Midbrain (tissue), 1 donor: ENCODE measurements around the gene FUT7.
"Not testable (repeated sequence)": the region's sequence is repeated elsewhere in the genome, so short reads cannot be mapped to it uniquely, and the experiment has no call there.

ENCODE experiments used
- DNase-seq: peaks from one replicate; lab custom pipeline; 2025; lab: John Stamatoyannopoulos, UW

Gene FUT7

DNA sequence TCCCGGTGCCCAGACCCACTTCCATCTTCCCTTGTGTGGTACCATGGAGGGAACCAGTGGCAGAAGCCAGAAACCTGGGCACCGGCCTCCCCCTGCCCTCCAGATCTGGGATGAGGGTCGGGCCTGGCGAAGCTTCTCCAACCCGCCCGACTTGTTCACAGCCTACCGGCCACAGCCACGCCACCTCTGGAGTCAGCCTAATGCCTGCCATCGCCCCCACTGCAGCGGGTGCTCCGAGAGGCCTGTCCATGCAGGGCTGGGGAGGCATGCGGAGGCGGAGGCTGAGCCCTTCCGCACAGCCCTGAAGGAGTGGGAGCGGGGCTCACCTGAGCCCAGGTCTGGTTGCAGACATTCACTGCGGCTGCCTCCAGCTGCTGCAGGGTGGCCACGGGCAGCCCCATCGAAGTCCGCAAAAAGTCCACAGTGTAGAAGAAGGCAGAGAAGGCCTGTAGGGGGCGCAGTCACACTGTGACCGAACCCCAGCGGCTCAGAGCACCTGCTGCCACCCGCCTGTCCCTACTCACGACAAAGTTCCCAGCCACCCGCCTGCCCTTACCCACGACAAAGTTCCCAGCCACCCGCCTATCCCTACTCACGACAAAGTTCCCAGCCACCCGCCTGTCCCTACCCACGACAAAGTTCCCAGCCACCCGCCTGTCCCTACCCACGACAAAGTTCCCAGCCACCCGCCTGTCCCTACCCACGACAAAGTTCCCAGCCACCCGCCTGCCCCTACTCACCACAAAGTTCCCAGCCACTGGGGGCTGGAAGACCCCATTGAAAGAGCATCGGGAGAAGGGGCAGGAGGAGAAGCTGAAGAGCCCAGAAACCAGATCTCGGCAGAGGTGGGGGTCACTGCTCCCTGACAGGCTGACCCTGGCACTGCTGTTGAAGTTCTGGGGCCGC is 17.9 kb upstream of the FUT7 start:
- DNase-seq = peak; percentile 59

DNA sequence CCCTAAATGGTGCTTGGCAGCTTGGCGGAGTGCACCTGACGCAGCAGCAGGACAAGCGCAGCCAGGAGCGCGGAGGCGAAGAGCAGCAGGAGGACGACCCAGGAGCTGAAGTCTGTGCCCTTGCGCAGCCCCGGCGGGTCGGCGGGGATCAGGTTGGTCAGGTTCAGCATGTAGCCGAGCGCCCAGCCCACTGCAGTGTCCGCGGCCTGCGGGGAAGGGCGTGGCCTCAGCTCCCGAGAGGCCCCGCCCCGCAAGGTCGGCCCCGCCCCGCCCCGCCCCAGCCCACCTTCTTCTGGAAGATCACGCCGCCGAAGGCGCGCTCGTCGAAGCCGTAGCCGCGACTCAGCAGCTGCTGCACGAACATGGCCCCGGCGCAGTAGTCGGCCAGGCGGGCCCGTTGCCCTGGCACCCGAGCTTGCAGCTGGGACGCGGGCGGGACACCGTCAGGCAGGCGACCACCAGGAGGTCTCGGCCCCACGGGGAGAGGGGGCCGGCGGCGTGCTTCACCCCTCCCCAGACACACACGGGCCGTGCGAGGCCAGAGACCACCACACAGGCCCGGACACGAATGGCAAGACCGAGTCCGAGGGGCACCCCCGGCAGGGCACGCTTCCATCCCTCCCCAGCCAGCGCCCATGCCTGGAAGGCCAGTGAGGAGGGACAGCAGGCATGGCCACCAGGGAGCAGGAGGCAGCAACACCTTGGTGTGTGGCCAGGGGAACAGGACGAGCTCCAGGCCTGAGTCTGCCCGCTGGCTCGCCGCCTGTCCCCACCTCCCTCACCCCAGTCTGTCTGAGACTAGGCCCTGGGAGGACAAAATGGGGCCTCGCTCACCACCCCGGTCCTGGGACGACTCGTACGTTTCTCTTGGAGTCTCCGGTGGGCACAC is 17.0 kb upstream of the FUT7 start:
- DNase-seq = peak; percentile 24

DNA sequence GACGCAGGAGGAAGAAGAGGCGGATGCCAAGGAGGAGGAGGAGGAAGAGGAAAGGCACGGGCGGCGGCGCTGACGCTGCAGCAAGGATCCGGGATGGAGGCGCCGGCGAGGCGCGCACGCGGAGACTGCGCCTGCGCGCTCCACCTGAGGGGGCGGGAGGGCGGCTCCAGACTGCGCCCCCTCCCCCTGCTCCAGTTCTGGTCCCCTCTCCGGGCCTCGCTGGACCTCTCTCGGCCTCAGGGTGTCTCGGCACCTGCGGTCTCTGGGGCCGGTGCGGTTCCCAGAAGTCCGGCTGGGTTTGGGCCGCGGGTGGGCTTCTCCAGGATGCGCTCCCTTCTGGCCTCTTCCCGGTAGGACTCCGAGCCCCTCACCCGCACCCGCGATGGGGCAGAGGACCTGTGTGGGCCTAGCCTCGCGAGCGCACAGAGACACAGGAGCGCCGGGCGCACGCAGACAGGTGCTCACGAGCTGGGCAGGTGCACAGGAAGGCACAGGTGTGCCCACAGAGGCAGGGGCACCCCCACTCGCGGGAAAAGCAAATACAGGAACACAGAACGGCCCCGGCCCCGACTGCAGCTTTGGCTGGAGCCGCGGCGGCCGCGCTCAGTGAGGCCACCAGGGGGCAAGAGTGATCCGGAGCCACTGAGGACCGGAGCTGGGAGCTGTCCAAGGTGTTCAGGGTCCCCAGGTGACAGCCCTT is 14.3 kb upstream of the FUT7 start, which contains the start of gene NPDC1:
Gene NPDC1, minus strand, starts transcription at position 90 of the 700 bp plus-strand sequence. CDS start 188 bp downstream, outside the sequence.
- peak; percentile 69 for DNase-seq

DNA sequence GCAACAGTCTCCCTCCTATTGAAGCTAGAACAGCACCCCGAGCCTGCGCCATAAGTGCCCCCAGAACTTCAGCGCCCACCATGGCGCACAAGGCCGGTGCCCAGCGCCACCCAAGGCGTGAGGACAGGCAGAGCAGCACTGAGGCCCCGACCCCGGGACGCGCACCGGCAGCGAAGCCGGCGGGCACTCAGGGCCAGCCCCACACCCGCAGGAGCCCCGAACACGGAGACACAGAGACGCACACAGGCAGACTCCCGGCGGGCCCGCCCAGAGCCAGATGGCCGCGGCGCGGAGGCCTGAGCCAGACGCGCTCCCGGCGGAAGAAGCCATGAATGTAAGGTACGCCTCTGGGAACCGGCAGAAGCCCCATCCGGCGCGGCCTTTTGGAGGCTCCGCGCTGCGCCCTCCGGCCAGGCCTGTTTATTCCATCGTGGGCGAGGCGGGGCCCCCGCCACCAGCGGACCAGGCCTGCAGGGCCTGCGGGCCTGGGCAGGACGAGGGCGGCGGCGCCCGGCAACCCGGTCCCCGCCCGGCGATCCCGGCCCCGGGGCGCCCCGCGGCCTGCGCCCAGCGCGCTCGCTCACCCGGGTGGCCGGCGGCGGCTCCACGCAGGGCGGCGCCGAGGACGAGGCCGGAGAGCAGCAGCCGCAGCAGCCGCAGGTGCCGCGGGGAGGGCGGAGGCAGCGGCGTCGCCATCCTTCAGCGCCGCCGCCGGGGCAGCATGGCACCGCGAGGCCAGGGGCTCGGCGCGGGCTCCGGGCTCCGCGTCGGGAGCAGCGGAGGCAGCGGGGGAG is 13.6 kb upstream of the FUT7 start:
- DNase-seq = no peak

DNA sequence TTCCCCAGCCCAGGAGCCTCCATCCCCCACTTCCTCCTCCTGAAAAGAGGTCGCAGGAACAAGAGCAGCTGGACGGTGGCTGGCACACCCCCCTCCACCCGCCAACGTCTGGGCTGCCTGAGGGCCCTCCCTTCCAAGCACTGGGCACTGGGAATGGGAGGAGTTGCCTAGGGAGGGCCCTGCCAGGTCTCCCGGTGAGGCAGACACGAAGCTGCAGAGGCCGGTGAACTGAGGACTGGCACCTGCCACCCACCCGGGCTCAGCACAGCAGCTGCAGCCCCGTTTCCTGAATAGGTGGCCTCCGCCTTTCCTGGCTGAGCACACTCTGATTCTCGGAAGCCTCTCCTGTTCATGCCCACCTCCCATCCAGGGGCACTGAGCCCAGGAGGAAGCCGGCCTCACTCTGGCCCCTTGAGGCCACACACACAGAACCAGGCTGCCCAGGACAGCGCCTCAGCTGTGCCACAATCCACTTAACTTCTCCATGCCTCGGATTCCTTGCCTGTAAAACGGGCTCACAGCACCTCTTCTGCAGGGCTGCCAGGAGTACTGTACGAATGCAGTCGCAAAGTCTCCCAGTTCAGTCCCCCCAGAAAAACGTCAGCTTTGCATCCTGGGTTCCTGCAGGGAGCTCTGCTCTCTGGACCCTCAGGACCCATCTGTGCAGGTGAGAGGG is 12.8 kb upstream of the FUT7 start:
- DNase-seq = peak; percentile 23

DNA sequence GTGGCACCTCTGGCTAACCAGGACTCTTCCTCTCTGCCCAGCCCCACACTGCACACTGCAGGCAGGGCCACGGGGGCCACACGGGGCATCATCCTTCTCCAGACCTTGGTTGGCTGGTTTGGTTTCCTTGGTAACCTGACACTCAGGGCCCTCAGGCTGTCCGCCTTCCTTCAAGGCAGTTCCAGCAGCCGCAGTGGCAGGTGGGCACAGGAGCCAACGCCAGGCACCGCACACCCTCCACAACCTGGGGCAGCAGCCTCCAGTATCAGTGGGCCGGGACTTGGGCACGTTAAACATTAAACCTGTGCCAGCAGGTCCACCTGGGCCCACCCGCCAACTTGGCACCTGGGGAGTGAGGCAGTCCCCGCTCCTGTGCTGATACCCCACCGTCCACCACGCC is 12.1 kb upstream of the FUT7 start:
- DNase-seq = no peak

DNA sequence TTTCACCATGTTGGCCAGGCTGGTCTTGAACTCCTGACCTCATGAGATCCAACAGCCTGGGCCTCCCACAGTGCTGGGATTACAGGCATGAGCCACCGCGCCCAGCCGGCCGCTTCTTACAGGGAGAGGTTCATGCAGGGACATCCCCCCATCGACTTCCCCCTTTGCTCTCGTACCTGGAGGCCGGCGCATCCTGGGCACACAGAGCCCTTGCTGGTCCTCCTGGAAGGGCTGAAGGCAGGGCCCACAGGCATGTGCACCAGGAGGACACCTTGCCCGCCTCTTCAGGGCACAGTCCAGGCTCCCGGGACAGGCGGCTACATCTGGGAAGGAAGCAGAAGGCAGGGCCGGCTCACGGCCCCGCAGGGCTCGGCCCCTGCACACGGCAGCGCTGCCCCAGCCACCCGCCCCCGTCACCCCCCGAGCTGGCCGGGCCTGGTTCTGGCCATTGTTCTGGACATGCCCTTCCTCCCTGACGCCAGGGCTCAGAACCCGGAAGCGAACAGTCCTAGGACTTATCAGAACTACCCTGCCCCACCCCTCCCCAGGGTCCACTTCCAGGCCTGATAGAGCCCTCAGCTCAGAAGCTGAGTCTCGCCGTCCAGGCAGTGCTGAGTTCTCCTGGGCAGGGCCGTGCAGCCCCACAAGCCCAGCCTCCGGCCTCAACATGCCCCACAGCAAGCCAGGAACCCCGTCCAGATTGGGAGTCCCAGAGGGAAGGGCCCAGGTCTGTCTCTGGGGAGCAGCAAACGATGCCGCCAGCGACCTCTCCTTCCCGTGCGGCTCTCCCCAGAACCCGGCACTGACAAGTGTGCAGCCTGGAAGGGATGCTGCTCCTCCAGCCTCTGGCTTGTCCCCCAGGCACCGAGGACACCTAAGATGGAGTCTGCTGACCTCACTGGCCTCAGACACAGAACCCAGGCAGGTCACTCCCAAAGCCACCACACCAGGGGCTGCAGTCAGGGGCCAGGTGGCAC is 11.2 kb upstream of the FUT7 start:
- no peak for DNase-seq

DNA sequence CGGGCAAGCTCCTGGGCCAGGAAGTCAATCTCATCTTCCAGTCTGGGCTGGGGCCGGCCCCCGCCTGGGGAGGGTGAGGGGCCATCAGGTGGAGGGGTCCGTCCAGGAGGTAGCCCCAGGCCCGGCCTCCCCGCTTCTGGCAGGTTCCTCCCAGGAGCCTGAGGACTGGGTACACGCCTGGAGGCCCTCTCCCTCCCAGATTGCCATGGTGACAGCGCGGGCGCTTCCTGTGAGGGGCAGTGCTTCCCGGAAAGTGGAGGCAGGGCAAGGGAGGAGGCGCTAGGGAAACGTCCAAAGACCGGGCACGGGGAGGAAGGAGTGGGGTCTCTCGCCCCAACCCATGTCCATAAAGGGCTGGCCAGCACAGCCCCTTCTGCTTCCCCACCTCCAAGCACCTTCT is 9.2 kb upstream of the FUT7 start:
- DNase-seq = no peak

DNA sequence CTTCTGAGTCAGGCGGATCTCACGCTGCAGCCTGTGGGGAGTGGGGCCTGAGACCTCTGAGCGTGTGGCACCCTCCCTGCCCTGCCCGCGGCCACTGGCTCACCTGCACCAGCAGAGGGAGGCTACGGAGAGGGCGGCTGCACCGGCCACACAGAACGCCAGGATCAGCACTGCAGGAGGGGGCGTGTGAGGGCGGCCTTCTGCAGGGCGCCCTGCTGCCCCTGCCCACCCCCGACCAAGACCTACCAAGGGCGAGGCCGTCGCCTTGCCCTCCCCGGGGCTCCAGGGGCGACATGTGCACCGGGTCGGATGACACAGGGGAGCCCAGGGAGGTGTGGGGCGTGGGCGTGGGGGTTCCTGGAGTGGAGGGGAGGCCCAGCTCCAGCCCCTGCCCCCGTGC is 8.7 kb upstream of the FUT7 start:
- DNase-seq = no peak

DNA sequence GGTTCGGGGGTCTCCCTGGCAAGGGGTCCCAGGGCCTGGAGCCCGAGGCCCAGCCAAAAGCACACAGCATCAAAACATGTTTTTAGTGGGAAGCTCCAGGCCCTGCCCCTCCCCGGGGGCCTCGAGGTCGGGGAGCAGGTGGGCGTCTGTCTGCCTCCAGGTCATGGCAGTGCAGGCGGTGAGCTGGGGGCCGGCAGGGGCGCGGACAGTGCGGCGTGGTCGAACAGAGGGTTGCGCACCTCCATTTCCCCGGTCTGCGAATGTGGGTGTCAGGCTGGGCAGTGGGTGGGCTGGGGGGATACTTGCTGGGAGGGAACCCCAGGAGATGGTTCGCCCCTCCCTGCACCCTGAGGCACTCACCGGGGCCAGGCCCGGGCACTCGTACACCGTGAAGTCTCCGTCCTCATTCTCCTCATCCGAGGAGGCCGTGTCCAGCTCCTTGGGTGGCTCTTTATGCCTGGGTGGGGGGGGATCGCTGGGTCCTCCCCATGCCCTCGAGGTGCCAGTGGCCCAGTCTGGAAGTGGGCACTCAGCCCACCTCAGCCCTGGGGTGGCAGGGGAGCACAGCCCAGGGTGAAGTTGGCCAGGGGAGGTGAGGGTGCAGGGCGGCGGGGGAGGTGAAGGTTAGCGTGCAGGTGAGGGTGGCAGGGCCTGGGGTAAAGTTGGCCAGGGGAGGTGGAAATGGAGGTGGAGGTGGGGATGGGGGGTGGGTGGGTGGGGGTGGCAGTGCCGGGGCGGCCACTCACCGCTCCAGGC is 7.9 kb upstream of the FUT7 start:
- no peak for DNase-seq

DNA sequence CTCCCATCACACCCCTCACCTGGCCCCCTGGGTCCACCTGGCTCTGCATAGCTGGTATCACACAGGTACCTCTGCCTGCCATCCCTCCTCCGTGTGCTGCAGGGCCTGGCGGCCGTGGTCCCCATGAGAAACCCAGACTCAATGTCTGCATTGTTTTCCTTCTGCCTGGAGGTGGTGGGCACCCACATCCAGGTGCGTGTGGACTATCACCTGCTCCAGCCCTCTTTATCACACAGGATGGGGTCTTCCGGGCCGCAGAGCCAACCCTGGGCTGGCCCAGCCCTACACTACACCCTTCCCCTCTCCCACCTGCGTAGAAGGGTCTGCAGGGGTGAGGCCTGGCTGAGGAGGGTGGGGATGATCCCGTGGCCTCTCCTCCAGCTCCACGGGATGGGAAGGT is 7.0 kb upstream of the FUT7 start:
- no peak for DNase-seq

DNA sequence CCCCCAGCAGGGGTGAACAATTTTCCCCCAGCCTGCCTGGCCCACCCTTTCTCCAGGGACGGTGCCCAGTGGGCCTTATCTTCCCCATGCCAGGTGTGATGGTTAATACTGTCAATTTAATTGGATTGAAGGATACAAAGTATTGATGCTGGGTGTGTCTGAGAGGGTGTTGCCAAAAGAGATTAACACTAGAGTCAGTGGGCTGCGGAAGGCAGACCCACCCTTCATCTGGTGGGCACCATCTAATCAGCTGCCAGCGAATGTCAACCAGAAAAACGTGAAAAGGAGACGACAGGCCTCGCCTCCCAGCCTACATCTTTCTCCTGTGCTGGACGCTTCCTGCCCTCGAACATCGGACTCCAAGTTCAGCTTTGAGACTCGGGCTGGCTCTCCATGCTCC is 5.6 kb upstream of the FUT7 start:
- DNase-seq = no peak

DNA sequence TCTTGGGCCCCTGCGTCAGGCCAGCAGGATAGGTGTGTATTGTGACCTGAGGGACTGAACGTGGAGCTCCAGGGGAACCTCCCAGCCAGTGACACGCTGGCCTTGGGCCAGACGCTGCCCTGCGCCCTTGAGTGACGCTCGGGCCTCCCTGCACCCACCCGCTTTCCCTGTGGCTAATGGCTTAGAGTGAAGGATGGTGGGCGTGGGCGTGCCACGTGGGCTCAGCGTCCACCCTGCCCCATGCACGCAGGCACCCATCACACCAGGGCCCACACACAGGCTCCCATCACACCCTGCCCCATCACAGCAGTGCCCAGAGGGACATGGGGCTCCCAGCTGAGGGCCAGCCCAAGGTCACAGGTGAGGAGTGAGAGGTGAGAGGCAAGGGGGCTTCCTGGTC is 5.1 kb upstream of the FUT7 start:
- DNase-seq = no peak

DNA sequence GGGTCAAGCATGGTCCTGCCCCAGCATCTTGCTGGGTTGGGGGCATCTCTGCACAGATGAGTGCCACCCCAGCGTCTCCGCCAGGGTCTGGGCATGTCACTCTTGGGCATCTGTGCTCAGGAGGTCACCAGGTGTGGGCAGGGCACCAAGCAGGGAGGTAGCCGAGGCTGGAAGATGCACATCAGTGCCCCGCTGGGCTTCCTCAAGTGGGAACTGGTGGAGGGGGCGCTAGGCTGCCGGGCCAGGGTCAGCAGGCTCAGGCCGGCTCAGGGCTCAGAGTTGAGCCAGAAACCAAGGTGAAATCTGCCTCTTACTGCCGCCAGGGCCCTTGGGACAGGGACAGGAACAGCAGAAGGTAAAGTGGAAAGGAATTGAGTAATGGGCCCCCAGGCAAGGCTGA is 4.0 kb upstream of the FUT7 start:
- DNase-seq = no peak

DNA sequence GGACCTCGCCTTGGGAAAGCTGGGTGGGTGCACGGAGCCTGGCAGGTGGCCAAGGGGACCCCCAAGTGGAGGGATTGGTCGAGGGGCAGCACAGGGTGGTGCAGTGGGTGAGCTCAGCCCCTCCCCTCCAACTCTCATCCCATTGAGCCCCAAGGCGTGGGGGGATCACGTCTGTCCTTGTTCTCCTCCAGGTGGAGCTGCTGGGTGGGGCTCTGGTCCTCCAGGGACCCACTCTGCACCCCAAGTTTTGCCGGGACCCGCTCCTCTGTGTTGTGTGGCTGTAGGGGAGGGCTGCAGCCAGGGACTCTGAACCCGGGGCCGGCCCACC is 3.6 kb upstream of the FUT7 start:
- DNase-seq = no peak

DNA sequence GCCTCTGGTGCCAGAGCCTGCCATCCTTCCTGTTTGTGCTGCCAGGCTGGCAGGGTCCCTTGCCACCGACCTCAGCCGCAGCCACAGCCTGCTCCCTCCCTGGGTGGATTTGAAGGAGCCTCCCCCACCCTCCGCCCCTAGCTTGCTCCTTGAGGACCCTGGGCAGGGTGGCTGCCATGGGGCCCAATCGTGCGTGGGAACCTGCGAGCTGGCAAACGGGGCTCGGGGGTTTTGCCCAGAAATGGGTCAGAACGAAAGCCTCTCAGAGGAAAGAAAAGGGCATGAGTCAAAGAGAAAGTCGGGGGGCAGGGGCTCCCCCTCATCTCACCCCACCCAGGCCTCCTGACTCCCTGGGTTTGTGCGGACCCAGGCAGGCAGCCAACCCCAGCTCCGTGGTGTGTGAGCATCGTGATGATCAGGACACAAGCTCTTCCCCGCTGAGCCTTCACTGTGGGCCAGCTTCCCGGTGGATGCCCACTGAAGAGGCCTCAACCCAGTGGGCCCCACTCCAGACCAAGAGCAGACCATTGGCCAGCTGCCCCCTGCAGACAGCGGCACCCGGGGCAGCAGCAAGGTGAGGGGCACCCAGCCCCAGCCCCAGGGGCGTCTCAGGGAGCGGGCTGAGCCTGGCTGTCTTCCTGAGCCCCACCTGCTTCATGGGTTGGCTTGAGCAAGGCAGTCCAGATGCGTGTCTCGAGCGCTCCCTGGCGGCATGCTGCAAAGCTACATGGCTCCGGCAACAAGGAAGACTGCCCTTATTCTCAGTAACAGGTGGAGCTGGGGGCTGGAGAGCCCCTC is 3.0 kb upstream of the FUT7 start:
- peak; percentile 85 for DNase-seq

DNA sequence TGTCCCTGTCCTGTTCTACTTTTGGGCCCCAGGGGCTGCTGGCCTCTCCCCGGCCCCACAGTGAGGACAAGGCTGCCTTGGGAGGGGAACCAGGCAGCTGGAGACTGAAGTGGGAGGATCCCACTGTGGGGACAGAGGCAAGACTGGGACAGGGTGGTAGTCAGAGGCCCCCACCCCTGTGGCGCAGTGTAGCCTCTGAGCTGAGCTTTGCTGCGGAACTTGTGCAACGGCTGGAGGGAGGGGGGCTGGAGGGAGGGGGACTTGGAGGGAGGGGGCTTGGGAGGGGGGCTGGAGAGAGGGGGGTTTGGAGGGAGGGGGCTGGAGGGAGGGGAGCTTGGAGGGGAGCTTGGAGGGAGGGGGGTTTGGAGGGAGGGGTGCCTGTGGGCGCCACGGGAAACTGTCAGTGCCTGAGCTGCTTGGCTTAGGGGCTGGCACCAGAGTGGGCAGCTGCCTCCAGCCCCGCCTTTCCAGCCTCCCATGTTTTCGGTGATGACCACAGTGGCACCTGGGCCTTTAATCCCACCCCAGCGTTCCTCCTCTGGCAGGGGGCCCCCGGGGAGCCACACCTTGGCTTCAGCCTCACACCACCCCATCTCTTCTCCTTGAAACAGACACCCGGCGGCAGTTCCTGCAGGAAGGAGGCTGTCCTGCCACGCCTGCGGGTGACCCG is 2.3 kb upstream of the FUT7 start:
- DNase-seq = no peak

DNA sequence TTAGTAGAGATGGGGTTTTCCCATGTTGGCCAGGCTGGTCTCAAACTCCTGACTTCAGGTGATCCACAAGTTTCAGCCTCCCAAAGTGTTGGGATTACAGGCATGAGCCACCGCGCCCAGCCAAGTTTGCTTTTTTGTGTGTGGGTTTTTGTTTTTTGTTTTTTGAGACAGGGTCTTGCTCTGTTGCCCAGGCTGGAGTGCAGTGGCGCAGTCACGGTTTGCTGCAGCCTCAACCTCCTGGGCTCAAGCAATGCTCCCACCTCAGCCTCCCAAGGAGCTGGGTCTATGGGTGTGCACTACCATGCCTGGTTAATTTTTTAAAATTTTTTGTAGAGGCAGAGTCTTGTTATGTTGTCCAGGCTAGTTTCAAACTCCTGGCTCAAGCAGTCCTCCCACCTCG is 1.6 kb upstream of the FUT7 start:
- not testable (repeated sequence) for DNase-seq
